GM19438 (cell line): ENCODE measurements around the gene PROX2.

Experiments used
- ATAC-seq: cut with Tn5 transposase; IDR thresholded peaks from one replicate; pipeline ENCODE4 v1.9.1; 2021; ENCODE audit warnings: low read depth; ENCODE audit not compliant: unreplicated experiment

The PROX2 gene

DNA sequence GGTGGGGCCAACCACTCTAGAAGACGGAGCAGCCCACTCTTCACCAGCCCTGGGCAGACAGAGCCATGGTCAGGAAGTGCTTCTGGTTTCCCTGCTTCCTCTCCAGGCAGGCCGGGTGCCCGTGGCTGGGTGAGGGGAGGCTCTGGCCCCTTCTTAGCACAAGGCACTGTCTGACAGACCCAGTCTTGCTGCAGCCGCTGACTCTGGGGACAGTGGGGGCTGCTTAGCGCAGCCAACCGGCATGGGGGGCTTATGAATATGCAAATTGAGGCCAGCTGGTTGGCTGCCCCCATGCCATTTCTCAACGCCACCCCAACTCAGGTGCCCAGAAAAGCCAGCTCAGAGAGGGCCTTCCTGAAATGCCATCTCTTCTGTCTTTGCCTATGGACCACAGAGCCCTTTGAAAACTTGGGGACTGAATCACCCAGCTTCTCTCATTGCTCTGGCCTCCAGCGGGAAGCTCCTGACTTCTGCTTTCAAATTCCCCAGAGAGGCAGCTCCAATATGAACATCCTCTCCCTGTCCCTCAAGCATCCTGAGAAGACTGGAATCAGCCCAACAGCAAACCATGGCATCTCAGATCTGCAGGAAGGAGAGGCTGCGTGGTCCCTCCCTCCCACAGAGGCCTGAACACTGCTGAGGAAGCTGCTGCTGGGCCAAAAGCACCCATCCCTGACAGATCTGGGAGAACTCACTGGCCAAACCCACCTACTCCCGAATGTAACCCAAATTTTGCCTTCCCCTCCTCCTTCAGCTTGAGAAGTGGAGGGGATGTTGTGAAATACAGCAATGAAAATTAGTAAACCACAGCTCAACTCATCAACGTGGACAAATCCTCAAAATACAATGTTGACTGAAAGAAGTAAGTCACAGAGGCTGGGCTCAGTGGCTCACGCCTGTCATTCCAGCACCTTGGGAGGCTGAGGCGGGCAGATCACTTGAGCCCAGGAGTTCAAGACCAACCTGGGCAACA lies at the start of gene PROX2:
Gene PROX2, minus strand, starts transcription at position 205 of the 973 bp plus-strand sequence. CDS start 12,311 bp downstream, outside the sequence.
- ATAC-seq = no peak

GRCh38 chr14:74924061-74924460 lies 48.1 kb upstream of the PROX2 start:
- no peak for ATAC-seq

GRCh38 chr14:74922752-74923401 lies 46.9 kb upstream of the PROX2 start, which contains the start of gene RPS6KL1:
RPS6KL1 (minus strand) TSS chr14:74923260; CDS start chr14:74921541, 1,719 bp downstream.
- peak; percentile 92 for ATAC-seq

DNA sequence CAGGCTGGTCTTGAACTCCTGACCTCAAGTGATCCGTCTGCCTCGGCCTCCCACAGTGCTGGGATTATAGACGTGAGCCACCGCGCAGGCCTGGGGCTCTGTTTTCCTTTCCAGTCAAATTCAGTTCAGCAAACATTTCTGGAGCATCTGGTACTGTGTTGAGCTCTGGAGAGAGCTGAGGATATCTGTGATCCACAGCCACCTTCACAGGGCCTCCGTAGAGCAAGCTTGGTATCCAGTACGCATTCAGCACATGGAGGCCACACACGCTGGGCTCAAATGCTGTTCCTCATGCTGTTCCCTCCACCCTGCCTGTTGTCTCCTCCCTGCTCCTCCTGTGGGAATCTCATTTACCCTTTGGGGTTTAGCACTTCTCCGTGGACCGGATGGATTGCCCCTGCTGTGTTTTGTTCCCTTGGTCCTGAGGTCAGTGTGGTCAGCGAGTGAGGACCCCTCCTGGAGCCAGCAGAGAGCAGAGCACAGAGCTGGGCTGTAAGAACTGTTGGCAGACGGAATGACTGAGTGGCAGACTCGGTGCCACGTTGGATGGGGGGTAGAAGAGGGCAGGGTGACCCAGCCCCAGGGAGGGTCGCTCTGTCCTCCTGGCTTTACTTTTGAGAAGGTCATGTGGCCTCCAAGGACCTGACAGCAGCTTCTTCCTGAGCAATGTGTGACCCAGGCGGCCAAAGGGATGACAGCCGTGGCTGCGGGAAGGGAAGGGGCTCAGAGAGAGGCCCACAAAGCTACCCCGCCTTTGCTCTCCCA lies 46.2 kb upstream of the PROX2 start:
- no peak for ATAC-seq

- ATAC-seq = no peak
Measured at GRCh38 chr14:74921053-74921620, 45.2 kb upstream of the PROX2 start.

DNA sequence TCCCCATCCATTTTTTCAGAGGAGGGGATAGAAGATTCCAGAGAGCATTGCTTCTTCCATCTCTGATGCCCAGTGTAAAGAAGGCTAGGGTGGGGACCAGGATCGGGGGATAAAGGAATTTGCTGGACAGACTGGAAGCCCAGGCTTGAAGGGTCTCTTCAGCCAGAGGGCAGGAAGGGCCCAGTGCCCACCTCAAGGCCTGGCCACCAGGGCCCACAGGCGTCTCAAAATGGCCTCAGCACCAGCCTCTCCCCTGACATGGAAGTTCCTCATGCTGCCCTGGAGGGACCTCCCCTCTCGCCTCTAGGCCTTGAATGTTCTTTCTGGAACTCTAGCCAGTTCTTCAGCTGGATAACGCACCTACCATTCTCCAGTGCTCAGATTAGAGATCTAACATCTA lies 44.3 kb upstream of the PROX2 start:
- ATAC-seq = no peak

GRCh38 chr14:74919421-74920165 lies 43.6 kb upstream of the PROX2 start:
- ATAC-seq = no peak

- no peak for ATAC-seq
Measured at GRCh38 chr14:74918380-74918779, 42.4 kb upstream of the PROX2 start.

GRCh38 chr14:74917646-74918081 lies 41.7 kb upstream of the PROX2 start:
- ATAC-seq = no peak

DNA sequence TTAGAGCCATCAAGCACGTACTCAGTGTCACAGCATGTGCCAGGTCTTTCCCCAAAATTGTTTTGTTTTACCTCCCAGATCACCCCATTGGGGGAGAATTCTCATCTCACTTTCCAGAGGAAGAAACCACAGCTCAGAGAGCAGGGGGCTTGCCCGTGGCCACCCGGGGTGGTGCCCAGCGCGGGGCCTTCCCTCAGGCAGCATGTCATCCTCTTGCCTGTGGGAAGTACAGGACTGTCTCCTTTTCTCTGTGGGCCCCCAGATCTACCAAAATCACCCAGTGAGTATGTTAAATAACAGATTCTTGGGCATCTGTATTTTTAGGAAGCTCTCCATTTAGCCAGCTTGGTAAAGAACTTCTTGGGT lies 41.2 kb upstream of the PROX2 start:
- no peak for ATAC-seq

DNA sequence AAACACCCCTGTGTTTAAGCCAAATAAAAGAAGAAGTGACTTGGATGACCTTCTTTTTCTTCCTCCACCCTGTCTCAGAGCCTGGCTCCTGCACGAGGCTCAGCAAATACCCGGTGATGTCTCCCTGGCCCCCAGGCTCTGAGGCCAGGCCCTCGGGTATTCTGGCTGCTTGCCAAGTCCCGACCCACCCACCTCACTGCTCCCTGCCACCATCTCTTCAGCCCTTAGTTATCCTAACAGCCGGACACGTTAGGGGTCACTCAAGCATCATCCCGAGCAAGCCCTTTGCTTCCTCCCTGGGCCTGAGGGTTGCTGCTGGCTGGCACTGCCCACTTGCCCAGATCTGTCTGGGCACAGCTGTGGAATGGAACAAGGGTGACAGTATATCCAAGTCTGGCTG lies 39.9 kb upstream of the PROX2 start:
- no peak for ATAC-seq

DNA sequence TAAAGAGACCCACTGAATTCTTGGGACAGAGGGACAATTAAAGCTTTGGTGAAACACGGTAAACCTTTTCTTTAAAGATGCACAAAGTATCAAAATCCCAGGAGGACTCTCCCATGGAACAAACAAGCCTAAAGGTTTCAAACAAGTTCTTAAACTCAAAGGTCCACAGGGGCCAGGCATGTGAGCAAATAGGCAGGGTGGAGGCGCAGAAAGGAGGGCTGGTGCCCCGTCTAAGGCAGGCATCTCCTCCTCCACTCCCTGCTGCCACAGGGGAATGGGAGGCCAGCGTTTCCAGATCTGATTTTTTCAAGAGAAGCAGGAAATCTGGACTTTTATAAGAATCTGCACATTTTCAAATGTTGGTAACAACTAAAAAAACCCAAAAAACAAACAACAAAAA lies 39.5 kb upstream of the PROX2 start:
- no peak for ATAC-seq

DNA sequence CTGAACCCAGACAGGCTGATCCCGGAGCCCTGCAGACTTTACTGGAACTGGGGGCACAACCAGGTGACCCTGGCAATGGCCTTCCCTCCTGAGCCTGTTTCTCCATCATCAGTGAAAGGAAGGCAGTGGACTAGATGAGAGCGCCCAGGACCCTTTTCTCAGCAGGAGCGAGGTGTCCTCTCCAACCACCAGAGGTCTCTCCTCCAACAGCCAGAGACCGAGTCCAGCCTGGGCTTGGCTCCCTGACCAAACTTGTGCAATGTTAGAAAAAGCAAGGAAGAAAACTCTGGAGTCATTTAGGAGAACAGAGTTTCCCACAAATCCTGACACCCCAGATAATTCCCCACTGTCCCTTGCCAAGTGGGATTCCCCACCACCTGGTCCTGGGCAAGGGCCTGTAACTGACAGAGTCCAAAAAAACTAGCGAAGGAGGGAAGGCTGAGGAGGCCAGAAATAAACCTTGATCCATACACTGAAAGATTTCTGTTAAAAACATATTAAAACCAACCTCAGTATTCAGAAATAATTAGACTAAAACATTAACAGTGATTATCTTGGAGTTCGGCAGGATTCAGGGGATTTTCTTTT lies 38.1 kb upstream of the PROX2 start:
- ATAC-seq = no peak

DNA sequence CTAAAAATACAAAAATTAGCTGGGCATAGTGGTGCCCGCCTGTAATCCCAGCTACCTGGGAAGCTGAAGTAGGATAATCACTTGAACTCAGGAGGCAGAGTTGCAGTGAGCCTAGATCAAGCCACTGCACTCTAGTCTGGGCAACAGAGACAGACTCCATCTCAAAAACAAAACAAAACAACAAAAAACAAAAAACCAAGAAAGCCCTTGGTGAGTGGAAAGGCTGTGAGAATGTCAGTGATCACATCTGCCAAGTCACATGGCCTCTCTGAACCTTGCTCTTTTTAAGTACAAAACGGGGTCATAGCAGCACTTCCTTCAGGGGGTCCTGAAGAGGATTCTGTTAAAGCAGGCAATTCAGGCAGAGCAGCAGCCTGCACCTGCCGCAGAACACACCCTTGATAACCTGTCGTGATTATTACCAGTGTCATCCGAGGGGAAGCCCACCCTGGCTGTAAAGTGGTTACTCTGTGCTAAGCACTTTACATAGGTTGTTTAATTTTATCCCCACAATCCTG lies 37.5 kb upstream of the PROX2 start:
- ATAC-seq = no peak

- no peak for ATAC-seq
Measured at GRCh38 chr14:74912801-74913200, 36.9 kb upstream of the PROX2 start.

- ATAC-seq = no peak
Measured at GRCh38 chr14:74912111-74912510, 36.2 kb upstream of the PROX2 start.

DNA sequence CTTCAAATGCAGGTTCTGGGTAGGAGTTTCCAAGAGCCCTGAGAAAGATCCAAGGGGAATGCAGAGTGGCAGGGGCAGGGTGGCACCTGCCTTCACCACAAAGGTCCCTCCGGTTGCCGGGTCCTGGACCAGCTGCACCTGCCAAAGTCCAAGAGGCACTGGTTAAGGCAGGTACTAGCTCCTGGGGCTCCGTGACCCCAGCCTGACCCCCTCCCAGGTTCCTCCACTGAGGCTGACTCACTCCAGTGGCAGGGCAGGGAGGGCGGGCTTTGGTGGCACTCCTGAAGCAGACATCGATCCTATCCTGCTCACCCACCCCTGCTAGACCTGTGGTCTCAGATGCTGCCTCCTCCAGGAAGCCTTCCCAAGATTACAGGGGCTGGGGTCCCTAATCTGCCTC lies 35.8 kb upstream of the PROX2 start:
- no peak for ATAC-seq

DNA sequence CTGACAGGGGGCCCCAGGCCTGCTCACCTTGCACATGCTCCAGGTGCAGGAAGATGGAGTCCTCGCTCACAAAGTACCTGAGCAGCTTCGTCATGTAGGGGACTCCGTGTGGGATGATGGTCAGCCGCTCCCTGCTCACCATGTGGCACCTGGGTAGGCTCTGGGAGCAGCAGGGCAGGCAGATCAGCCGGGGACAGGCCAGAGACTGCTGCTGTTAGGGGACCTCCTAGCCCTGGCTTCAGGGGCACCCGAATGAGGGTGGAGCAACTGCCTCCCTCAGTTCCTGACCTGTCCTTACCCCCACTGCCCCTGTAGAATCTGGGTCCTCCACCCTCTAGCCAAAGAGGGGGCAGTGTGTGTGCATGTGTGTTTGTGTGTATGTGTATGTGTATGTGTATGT lies 35.3 kb upstream of the PROX2 start:
- ATAC-seq = no peak

DNA sequence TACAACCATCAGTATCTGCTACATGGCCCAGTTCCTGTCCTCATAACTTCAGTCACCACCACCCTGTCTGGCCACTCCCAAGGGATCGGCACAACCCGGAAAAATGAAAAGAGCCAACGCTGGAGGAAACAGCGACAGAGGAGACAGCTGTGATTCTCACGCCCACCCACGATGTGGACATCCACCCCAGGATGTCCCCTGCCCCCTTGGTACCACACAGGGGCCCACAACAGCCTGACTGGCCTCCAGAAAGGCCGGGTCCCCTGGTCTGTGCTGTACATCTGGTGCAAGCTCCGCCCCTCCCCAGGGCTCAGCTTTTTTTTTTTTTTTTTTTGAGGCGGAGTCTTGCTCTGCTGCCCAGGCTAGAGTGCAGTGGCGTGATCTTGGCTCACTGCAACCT lies 34.6 kb upstream of the PROX2 start:
- ATAC-seq = no peak
